ENCODE data around the gene GABPB1. TPM values are rescaled to one million over a fixed set of nuclear protein-coding genes. Genes with fewer than 3 reads are reported as not detected.

The GABPB1 gene
- total and polyA plus RNA-seq, 2 of the 13 experiments (the other 11 are each of a cell fraction or from before 2014, with no cell fraction given) = 17.5 to 39.5 TPM

GRCh38 chr15:50354838-50355618, at the start of gene GABPB1 (continued):
- TF ChIP-seq MTERF4 (CRISPR knock-in tag; IDR thresholded peaks at IDR 0.05) = 0 out of 2 replicates have a peak, but pooled peaks have one; percentile 8
- TF ChIP-seq HNRNPLL (IDR thresholded peaks at IDR 0.05; ENCODE audit: low read depth, low read length, poor library complexity, severe bottlenecking) = peak; percentile 47
- no peak for TF ChIP-seq ELK4 (CRISPR knock-in tag; IDR thresholded peaks at IDR 0.05; ENCODE audit: borderline replicate concordance)
- peak; percentile 91 for TF ChIP-seq AGO2 (optimal IDR thresholded peaks at IDR 0.05; ENCODE audit: low read depth, low read length)
- no peak for TF ChIP-seq ZNF564 (CRISPR knock-in tag; IDR thresholded peaks at IDR 0.05)
- TF ChIP-seq PAWR (CRISPR knock-in tag; IDR thresholded peaks at IDR 0.05; ENCODE audit: borderline replicate concordance) = 0 out of 2 replicates have a peak, but pooled peaks have one; percentile 70
- peak; percentile 84 for TF ChIP-seq MED8 (CRISPR knock-in tag; IDR thresholded peaks at IDR 0.05; ENCODE audit: insufficient replicate concordance)
- peak; percentile 16; the same call in 1 of the 2 replicates for TF ChIP-seq PRDM10 (CRISPR knock-in tag; IDR thresholded peaks at IDR 0.05; ENCODE audit: low read depth)
- peak; percentile 87 for TF ChIP-seq SAP130 (CRISPR knock-in tag; IDR thresholded peaks at IDR 0.05; ENCODE audit: low read depth)
- TF ChIP-seq AFF4 (CRISPR knock-in tag; IDR thresholded peaks at IDR 0.05) = peak; percentile 66; the same call in 1 of the 2 replicates
- TF ChIP-seq U2AF2 (IDR thresholded peaks at IDR 0.05; ENCODE audit: low read depth, low read length) = peak; percentile 89; the same call in 1 of the 2 replicates
- no peak for TF ChIP-seq KLF9 (CRISPR knock-in tag; IDR thresholded peaks at IDR 0.05; ENCODE audit: low read depth)
- TF ChIP-seq ARID2 (CRISPR knock-in tag; IDR thresholded peaks at IDR 0.05; ENCODE audit: borderline replicate concordance) = peak; percentile 82; the same call in 1 of the 2 replicates
- TF ChIP-seq ZNF784 (CRISPR knock-in tag; IDR thresholded peaks at IDR 0.05; ENCODE audit: borderline replicate concordance) = peak; percentile 59; the same call in 1 of the 2 replicates
- peak; percentile 89 for TF ChIP-seq ZNF350 (CRISPR knock-in tag; IDR thresholded peaks at IDR 0.05; ENCODE audit: borderline replicate concordance, low read depth)
- TF ChIP-seq NR0B2 (CRISPR knock-in tag; IDR thresholded peaks at IDR 0.05) = peak; percentile 86

Data from HepG2 (cell line).